Natural killer cell treated with Interleukin-12 subunit alpha and Interleukin-12 subunit beta and Interleukin-15 and Interleukin-18, amount 100 ng/mL, for 72 hours (primary cell): ENCODE measurements around the gene PACSIN3. TPM values are rescaled to one million over a fixed set of nuclear protein-coding genes. Genes with fewer than 3 reads are reported as not detected.

Source experiments
- ATAC-seq, 2 donors: fragments of 150-1000 bp; cut with Tn5 transposase in 1 of 2; sonication (Bioruptor Pico), chemical (Tn5 transposase) in 1 of 2; 2 replicates each; pipeline ENCODE4 v1.10.0; 2021
- DNase-seq: peaks from one replicate; pipeline ENCODE4 v3.0.0; 2022; ENCODE audit warnings: low spot score
- H3K27ac Mint-ChIP-seq, 2 donors: 1 replicate in 1 of 2; 2 replicates in 1 of 2; pipeline ENCODE4 v1.8.0; 2022; ENCODE audit warnings: mixed read lengths in 2 of 2, mild to moderate bottlenecking in 1 of 2, moderate library complexity in 1 of 2
- H3K27me3 Mint-ChIP-seq, 2 donors: 1 replicate in 1 of 2; 2 replicates in 1 of 2; pipeline ENCODE4 v1.8.0; 2022; ENCODE audit warnings: mixed read lengths in 2 of 2
- H3K36me3 Mint-ChIP-seq: one replicate; pipeline ENCODE4 v1.8.0; 2022; ENCODE audit warnings: mixed read lengths
- H3K4me1 Mint-ChIP-seq, 2 donors: 1 replicate in 1 of 2; 2 replicates in 1 of 2; pipeline ENCODE4 v1.8.0; 2022; ENCODE audit warnings: low read depth in 2 of 2, mixed read lengths in 2 of 2, mild to moderate bottlenecking in 1 of 2
- H3K4me3 Mint-ChIP-seq: one replicate; pipeline ENCODE4 v1.8.0; 2022; ENCODE audit warnings: mixed read lengths
- H3K9me3 Mint-ChIP-seq: 2 replicates; pipeline ENCODE4 v1.8.0; 2022; ENCODE audit warnings: mixed read lengths
- total RNA-seq, 2 donors: library from RNA; stranded (reverse); gene quantifications; one replicate each; pipeline ENCODE4 v1.2.3, GENCODE V29; 2022

The PACSIN3 gene
- total RNA-seq, 2 donors from 2014 or later = 1.1 to 4.0 TPM

GRCh38 chr11:47161890-47162289, 24.3 kb downstream of the PACSIN3 start:
- H3K36me3 Mint-ChIP-seq = no peaks in the 10 kb centered on the region
- peaks cover 0 to 4% of the 10 kb centered on the region in 2 donors for H3K4me1 Mint-ChIP-seq
- no peak for DNase-seq
- ATAC-seq = no peak
- H3K27ac Mint-ChIP-seq = no peak overlapping the region
- no peaks in the 10 kb centered on the region for H3K27me3 Mint-ChIP-seq
- H3K4me3 Mint-ChIP-seq = no peak overlapping the region
- no peaks in the 10 kb centered on the region for H3K9me3 Mint-ChIP-seq

- Mint-ChIP-seq H3K4me3 (no peak overlapping the region), H3K27ac (no peak overlapping the region), H3K36me3 (no peaks in the 10 kb centered on the region), H3K4me1 (peaks cover 0 to 4% of the 10 kb centered on the region in 2 donors), H3K9me3 (no peaks in the 10 kb centered on the region), H3K27me3 (no peaks in the 10 kb centered on the region)
- DNase-seq (no peak), ATAC-seq (peak; percentile 75)
These were observed 24.9 kb downstream of the PACSIN3 start for GRCh38 chr11:47161134-47161854.

GRCh38 chr11:47160753-47161133, 25.5 kb downstream of the PACSIN3 start:
- H3K36me3 Mint-ChIP-seq = no peaks in the 10 kb centered on the region
- no peak overlapping the region for H3K27ac Mint-ChIP-seq
- peaks cover 0 to 4% of the 10 kb centered on the region in 2 donors for H3K4me1 Mint-ChIP-seq
- no peaks in the 10 kb centered on the region for H3K27me3 Mint-ChIP-seq
- ATAC-seq (peak in 1 of 2 donors; percentile 13), DNase-seq (no peak)
- no peak overlapping the region for H3K4me3 Mint-ChIP-seq
- H3K9me3 Mint-ChIP-seq = no peaks in the 10 kb centered on the region

- ATAC-seq (no peak), DNase-seq (no peak)
- H3K4me3 Mint-ChIP-seq = no peak overlapping the region
- H3K36me3 Mint-ChIP-seq = no peaks in the 10 kb centered on the region
- no peaks in the 10 kb centered on the region for H3K9me3 Mint-ChIP-seq
- peaks cover 19 to 21% of the 10 kb centered on the region in 2 donors for H3K4me1 Mint-ChIP-seq
- H3K27me3 Mint-ChIP-seq = no peaks in the 10 kb centered on the region
- no peak overlapping the region for H3K27ac Mint-ChIP-seq
These were observed 28.0 kb downstream of the PACSIN3 start for GRCh38 chr11:47158242-47158641.

- Mint-ChIP-seq H3K27ac (no peak overlapping the region), H3K9me3 (no peaks in the 10 kb centered on the region), H3K4me1 (peaks cover 23 to 25% of the 10 kb centered on the region in 2 donors), H3K36me3 (no peaks in the 10 kb centered on the region), H3K27me3 (no peaks in the 10 kb centered on the region), H3K4me3 (no peak overlapping the region)
- no peak for DNase-seq
- ATAC-seq = no peak
These were observed 28.4 kb downstream of the PACSIN3 start for GRCh38 chr11:47157805-47158204.

- no peak overlapping the region for H3K4me3 Mint-ChIP-seq
- H3K27ac Mint-ChIP-seq = no peak overlapping the region
- no peaks in the 10 kb centered on the region for H3K36me3 Mint-ChIP-seq
- no peaks in the 10 kb centered on the region for H3K9me3 Mint-ChIP-seq
- no peaks in the 10 kb centered on the region for H3K27me3 Mint-ChIP-seq
- DNase-seq (no peak), ATAC-seq (no peak)
- H3K4me1 Mint-ChIP-seq = peaks cover 23 to 24% of the 10 kb centered on the region in 2 donors
These were observed 29.3 kb downstream of the PACSIN3 start for GRCh38 chr11:47156951-47157350.

GRCh38 chr11:47156333-47156732, 29.9 kb downstream of the PACSIN3 start:
- ATAC-seq = no peak
- Mint-ChIP-seq H3K9me3 (no peaks in the 10 kb centered on the region), H3K27me3 (no peaks in the 10 kb centered on the region), H3K36me3 (no peaks in the 10 kb centered on the region), H3K4me3 (no peak overlapping the region), H3K27ac (no peak overlapping the region), H3K4me1 (peaks cover 21 to 23% of the 10 kb centered on the region in 2 donors)
- DNase-seq = no peak

- Mint-ChIP-seq H3K4me1 (peaks cover 21 to 23% of the 10 kb centered on the region in 2 donors), H3K27me3 (no peaks in the 10 kb centered on the region), H3K9me3 (no peaks in the 10 kb centered on the region), H3K27ac (peak overlapping the region in 1 of 2 donors; percentile 52), H3K36me3 (no peaks in the 10 kb centered on the region), H3K4me3 (no peak overlapping the region)
- ATAC-seq (no peak), DNase-seq (no peak)
These were observed 30.4 kb downstream of the PACSIN3 start for GRCh38 chr11:47155879-47156278.

- Mint-ChIP-seq H3K36me3 (no peaks in the 10 kb centered on the region), H3K9me3 (no peaks in the 10 kb centered on the region), H3K4me3 (peak overlapping the region; percentile 75), H3K4me1 (peaks cover 21 to 23% of the 10 kb centered on the region in 2 donors), H3K27me3 (no peaks in the 10 kb centered on the region), H3K27ac (peak overlapping the region; percentile 52 to 55)
- ATAC-seq (peak; percentile 63 to 76), DNase-seq (no peak)
These were observed 31.3 kb downstream of the PACSIN3 start for GRCh38 chr11:47154616-47155570.

GRCh38 chr11:47152953-47153950, 33.0 kb downstream of the PACSIN3 start:
- peak; percentile 47 to 64 for ATAC-seq
- H3K27me3 Mint-ChIP-seq = no peaks in the 10 kb centered on the region
- no peaks in the 10 kb centered on the region for H3K9me3 Mint-ChIP-seq
- DNase-seq = no peak
- H3K4me3 Mint-ChIP-seq = peak overlapping the region; percentile 21
- no peak overlapping the region for H3K27ac Mint-ChIP-seq
- no peaks in the 10 kb centered on the region for H3K36me3 Mint-ChIP-seq
- H3K4me1 Mint-ChIP-seq = peaks cover 21 to 23% of the 10 kb centered on the region in 2 donors

GRCh38 chr11:47152126-47152952, 33.9 kb downstream of the PACSIN3 start:
- DNase-seq = no peak
- no peak for ATAC-seq
- Mint-ChIP-seq H3K27me3 (no peaks in the 10 kb centered on the region), H3K4me1 (peaks cover 21 to 23% of the 10 kb centered on the region in 2 donors), H3K9me3 (no peaks in the 10 kb centered on the region), H3K27ac (no peak overlapping the region), H3K36me3 (no peaks in the 10 kb centered on the region), H3K4me3 (no peak overlapping the region)

GRCh38 chr11:47149782-47150181, 36.5 kb downstream of the PACSIN3 start:
- H3K4me3 Mint-ChIP-seq = no peak overlapping the region
- H3K36me3 Mint-ChIP-seq = no peaks in the 10 kb centered on the region
- H3K4me1 Mint-ChIP-seq = peaks cover 11 to 14% of the 10 kb centered on the region in 2 donors
- DNase-seq (no peak), ATAC-seq (no peak)
- H3K27me3 Mint-ChIP-seq = no peaks in the 10 kb centered on the region
- H3K9me3 Mint-ChIP-seq = no peaks in the 10 kb centered on the region
- H3K27ac Mint-ChIP-seq = no peak overlapping the region
